Smooth muscle cell of the brain vasculature (primary cell): Measurements from ENCODE around the gene KATNBL1.
A peak's percentile ranks its signal among the peaks of the same experiment; 100 is the strongest.

Experiments
- DNase-seq: peaks from one replicate; pipeline ENCODE4 v3.0.0-alpha.2; 2012; ENCODE audit warnings: low read depth, low spot score

Gene KATNBL1

DNA sequence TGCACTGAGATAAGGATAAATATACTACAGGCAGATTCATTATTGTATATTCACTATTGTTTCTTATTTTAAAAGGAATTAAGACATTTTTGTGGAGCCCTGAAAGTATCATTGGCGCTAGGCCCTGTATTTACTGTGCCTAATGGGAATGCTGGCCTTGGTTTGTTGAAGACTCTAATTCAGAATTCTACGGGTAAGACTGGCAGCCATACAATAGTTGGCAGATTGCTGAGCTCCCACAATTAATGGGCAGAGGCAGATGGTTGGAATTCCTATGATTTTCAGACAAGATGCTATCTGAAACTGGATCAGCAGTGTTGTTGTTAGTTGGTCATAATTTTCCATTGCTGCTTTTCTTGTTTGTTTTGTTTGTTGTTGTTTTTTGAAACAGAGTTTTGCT is 93.3 kb downstream of the KATNBL1 start:
- no peak for DNase-seq

DNA sequence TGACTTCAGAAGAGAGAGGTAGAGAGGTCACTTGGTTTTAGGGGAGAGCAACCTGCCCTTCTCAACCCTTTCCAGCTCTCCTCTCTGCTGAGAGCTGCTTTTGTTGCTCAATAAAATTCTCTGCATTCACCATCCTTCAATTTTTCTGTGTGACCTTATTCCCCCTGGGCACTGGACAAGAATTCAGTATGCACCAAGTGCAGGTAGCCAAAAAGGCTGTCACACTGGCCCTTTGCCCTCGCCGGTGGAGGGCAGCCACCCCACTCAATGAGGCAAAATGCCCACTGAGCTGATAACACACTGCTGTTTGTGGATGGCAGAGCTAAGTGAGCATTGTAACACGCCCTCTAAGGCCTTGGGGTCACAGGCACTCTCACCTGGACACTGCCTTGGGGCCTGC is 95.2 kb downstream of the KATNBL1 start:
- DNase-seq: no peak

DNA sequence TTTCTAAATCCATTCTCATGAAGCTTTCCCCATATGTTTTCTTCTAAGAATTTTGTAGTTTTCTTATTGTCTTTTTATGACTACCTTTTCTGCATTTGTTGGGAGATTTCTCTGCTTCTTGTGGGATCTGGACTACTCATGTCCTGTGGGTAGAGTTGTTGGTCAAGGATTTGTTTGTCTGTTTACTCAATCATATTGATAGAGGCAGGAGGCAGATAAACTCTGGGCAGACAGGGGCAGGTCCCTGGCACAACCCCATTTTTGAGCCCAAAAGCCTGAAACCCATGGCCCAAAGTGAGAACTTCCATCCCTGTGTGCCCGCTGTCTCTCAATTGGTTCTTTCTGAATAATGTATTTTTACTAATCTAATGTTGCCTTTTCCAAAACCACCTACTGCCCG is 95.7 kb downstream of the KATNBL1 start:
- no peak for DNase-seq

DNA sequence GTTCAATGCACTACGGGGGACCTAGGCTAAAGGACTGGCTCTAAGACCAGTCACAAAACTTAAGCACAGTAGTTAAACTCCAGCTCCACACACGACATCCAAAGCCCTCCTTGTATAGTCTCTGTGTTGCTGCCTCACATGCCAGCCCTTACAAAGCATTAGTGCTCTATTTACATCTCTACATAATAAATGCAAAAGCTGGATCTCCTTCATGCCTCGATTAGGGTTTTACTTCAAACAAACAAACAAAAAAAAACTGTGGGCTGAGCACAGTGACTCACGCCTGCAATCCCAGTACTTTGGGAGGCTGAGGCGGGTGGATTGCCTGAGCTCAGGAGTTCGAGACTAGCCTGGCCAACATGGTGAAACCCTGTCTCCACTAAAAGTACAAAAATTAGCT is 98.4 kb downstream of the KATNBL1 start:
- no peak for DNase-seq

DNA sequence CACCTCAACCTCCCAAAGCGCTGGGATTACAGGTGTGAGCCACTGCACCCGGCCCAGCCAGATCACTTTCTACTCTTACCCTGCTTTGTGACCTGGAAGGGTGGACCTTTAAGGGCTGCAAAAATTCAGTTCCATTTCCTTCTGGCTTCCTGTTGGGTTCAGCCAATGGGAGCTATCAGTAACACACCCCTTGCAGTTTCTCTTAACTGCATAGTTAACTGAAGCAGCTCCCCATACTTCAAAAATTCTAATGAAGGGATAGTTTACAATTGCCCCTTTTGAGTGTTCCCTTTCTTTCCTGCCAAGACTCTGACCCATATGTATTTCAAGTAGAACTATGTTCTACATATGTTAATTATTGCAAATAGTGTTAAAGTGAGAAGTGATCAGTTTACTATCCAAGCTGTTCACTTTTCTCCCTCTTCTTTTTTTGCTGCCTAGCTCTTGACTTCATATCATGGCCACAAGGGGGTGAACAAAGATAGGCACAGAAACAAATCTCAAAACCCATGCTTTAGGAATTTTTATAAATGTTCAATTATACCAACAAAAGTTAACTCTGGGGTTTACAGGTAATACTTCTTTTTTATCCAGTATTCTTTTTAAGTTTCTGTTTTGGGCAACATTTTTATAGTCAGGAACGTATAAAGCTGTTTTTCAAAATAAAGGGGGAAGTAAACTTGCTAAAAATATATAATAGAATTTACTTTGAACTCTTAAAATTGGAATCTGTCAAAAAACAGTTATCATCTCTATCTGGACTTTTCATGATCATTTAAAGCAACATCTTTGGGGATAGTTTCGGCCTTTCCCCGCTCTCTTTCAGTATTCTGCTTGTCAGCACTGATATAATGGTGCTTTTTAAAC is 99.9 kb downstream of the KATNBL1 start:
- DNase-seq: peak; percentile 32

GRCh38 chr15:34107315-34107714 is 102.6 kb downstream of the KATNBL1 start:
- DNase-seq: no peak

- no peak for DNase-seq
These were observed 103.5 kb downstream of the KATNBL1 start for GRCh38 chr15:34106423-34106822.

DNA sequence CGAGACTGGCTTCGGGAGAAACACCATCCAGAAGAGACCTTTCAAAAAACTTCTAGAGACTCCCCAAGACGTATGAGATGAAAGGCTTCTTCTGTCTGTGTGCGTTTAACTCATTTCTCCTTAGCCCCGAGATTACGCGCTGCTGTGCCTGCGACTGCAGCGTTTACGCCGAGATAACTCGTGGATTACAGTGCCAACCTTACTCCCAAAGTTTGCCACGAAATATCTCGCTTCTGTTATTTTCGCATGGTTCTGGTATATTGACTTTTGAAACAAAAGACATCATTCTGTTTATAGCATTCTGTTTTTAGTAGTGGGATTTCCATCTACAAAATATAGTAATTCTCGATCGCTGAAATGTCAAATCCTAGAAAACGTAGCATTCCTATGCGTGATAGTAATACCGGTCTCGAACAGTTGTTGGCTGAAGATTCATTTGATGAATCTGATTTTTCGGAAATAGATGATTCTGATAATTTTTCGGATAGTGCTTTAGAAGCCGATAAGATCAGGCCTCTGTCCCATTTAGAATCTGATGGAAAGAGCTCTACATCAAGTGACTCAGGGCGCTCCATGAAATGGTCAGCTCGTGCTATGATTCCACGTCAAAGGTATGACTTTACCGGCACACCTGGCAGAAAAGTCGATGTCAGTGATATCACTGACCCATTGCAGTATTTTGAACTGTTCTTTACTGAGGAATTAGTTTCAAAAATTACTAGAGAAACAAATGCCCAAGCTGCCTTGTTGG is 107.5 kb downstream of the KATNBL1 start:
- DNase-seq: no peak

GRCh38 chr15:34101366-34102174 is 108.3 kb downstream of the KATNBL1 start, which contains the start of the genes EMC7 and PGBD4:
Gene EMC7 (minus strand): TSS chr15:34101862. CDS start chr15:34101839, 23 bp downstream.
Gene PGBD4 (plus strand): TSS chr15:34102083. CDS start chr15:34102532, 449 bp downstream.
- DNase-seq: peak; percentile 99

GRCh38 chr15:34099914-34100313 is 110.0 kb downstream of the KATNBL1 start:
- no peak for DNase-seq
